ENCODE data around the gene MBNL3. TPM values are rescaled to one million over a fixed set of nuclear protein-coding genes. Genes with fewer than 3 reads are reported as not detected.

Gene MBNL3
- total RNA-seq, 2 donors from 2014 or later = 12.0 to 282 TPM

DNA sequence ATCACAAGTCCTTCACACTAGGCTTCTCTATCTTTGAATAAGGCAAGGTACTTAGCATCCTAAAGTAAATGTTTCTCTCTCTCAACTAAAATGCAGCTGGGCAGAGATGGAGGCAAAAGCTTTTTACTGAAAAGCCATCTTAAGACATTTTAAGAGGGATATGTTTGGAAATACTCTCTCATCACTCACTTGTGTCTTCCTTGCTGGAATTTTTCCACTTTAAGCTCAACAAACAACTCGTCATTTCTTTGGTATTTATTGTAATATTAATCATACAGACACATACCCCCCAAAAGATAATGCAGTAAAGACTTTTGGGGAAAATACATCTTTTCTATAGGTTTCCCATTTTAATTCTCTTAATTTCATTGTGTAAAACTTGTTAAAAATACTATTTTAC lies 16.4 kb downstream of the MBNL3 start:
- H3K27ac ChIP-seq = no peak overlapping the region
- H3K27me3 ChIP-seq (replicated peaks; ENCODE audit: insufficient read depth) = no peaks in the 10 kb centered on the region
- DNase-seq (ENCODE audit: low spot score) = no peak
- H3K36me3 ChIP-seq = no peaks in the 10 kb centered on the region
- intact Hi-C loops (cut with DNase I) = no loop called here
- TF ChIP-seq, protein P1, sequence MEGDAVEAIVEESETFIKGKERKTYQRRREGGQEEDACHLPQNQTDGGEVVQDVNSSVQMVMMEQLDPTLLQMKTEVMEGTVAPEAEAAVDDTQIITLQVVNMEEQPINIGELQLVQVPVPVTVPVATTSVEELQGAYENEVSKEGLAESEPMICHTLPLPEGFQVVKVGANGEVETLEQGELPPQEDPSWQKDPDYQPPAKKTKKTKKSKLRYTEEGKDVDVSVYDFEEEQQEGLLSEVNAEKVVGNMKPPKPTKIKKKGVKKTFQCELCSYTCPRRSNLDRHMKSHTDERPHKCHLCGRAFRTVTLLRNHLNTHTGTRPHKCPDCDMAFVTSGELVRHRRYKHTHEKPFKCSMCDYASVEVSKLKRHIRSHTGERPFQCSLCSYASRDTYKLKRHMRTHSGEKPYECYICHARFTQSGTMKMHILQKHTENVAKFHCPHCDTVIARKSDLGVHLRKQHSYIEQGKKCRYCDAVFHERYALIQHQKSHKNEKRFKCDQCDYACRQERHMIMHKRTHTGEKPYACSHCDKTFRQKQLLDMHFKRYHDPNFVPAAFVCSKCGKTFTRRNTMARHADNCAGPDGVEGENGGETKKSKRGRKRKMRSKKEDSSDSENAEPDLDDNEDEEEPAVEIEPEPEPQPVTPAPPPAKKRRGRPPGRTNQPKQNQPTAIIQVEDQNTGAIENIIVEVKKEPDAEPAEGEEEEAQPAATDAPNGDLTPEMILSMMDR (IDR thresholded peaks at IDR 0.05) = no peak
- TF ChIP-seq POLR2A (IDR thresholded peaks at IDR 0.05) = no peak
- TF ChIP-seq POLR2AphosphoS5 (IDR thresholded peaks at IDR 0.05) = no peak
- no peaks in the 10 kb centered on the region for H3K4me1 ChIP-seq (replicated peaks)
- H3K4me3 ChIP-seq = no peak overlapping the region
- H3K9me3 ChIP-seq = no peaks in the 10 kb centered on the region
- WGBS = 75% methylated on average over 1 of the region's 1 CpG

DNA sequence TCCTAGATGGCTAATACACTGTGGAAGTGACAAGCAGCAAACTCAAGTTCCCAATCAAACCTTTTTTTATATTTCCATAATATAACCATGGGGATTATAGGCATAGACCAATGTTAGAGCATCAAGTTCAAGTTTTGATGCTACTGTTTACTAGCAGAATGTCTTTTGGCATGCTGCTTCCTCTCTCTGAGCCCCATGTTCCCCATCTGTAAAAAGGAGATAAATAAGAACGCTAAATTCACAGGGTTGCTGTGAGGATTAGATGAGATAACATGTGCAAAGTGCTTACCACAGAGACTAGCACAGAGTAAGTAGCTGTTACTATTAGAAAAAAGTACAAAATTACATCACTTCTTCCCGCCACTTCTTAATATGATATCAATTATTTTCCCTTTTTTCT lies 18.0 kb downstream of the MBNL3 start:
- DNase-seq (ENCODE audit: low spot score) = no peak
- no peak for TF ChIP-seq POLR2AphosphoS5 (IDR thresholded peaks at IDR 0.05)
- TF ChIP-seq, protein P1 (IDR thresholded peaks at IDR 0.05) = no peak
- TF ChIP-seq POLR2A (IDR thresholded peaks at IDR 0.05) = no peak

DNA sequence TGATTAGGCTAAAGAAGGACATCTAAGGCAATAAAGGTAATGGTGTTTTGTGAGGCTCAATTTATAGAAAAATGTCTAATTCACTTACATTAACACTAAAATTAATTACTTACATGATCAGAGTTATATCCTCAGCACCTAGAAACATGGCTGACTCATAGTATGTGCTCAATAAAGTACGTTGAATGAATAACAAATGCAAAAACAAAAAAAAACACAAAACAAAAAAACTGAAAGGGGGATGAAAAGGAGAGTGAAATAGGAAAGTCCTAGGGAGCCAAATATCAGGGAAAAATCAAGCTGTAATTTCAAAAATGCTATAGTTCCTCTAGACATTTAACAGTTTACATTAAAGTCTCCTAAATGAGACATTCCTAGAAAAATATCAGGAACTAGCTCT lies 18.7 kb downstream of the MBNL3 start:
- Histone ChIP-seq H3K27me3 (replicated peaks; ENCODE audit: insufficient read depth) (no peaks in the 10 kb centered on the region), H3K9me3 (no peaks in the 10 kb centered on the region), H3K27ac (no peak overlapping the region), H3K36me3 (no peaks in the 10 kb centered on the region), H3K4me1 (replicated peaks) (no peaks in the 10 kb centered on the region), H3K4me3 (no peak overlapping the region)
- 89% methylated on average over 1 of the region's 1 CpG for WGBS
- DNase-seq (ENCODE audit: low spot score) = no peak
- intact Hi-C loops (cut with DNase I) = no loop called here
- TF ChIP-seq POLR2A (IDR thresholded peaks at IDR 0.05) = no peak
- TF ChIP-seq, protein P1 (IDR thresholded peaks at IDR 0.05) = no peak
- TF ChIP-seq POLR2AphosphoS5 (IDR thresholded peaks at IDR 0.05) = no peak

More for the DNA sequence above, 18.0 kb downstream of the MBNL3 start:
- Histone ChIP-seq H3K27ac (no peak overlapping the region), H3K36me3 (no peaks in the 10 kb centered on the region), H3K27me3 (replicated peaks; ENCODE audit: insufficient read depth) (no peaks in the 10 kb centered on the region), H3K4me1 (replicated peaks) (no peaks in the 10 kb centered on the region), H3K4me3 (no peak overlapping the region), H3K9me3 (no peaks in the 10 kb centered on the region)
- intact Hi-C loops (cut with DNase I) = no loop called here
- WGBS = 68% methylated on average over 2 of the region's 2 CpGs

DNA sequence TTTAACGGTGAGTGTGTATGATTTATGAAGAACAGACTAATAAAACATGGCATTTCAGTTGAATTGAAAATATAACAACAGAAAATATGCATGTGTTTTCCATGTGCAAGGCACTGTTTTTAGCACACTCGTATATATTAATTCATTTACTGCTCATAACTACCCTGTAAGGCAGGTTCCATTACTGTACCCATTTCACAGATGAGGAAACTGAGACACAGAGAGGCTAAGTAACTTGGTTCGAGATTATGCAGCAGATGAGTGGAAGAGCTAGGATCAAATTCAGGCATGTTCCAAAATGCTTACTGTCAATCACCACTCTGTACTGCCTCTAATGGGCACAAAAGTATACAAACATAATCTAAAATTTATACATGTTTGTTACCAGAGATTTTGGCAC lies 20.4 kb downstream of the MBNL3 start:
- WGBS = 92% methylated on average over 3 of the region's 3 CpGs
- intact Hi-C loops (cut with DNase I) = no loop called here
- TF ChIP-seq POLR2AphosphoS5 (IDR thresholded peaks at IDR 0.05) = no peak
- TF ChIP-seq, protein P1 (IDR thresholded peaks at IDR 0.05) = no peak
- no peak for TF ChIP-seq POLR2A (IDR thresholded peaks at IDR 0.05)

DNA sequence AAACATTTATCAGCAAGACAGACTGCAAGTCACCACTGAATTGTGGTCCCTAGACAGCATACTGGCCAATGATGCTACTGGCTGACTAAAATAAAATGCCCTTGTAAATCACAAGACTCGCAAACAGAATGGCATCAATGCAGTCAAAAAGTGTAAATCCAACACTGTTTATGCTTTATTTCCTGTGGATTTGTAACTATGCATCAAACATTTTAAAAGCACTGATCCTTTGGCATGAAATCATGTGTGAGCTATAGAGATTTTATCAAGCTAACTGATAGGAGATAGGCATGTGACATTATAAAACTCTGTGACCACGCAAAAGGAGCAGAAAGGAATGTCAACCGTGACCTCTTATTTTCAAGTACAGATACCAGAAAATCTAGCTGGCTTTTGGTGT lies 20.8 kb downstream of the MBNL3 start:
- no peaks in the 10 kb centered on the region for H3K36me3 ChIP-seq
- WGBS = 79% methylated on average over 3 of the region's 3 CpGs
- H3K9me3 ChIP-seq = no peaks in the 10 kb centered on the region
- H3K27ac ChIP-seq = no peak overlapping the region
- H3K4me3 ChIP-seq = no peak overlapping the region
- TF ChIP-seq POLR2AphosphoS5 (IDR thresholded peaks at IDR 0.05) (no peak), POLR2A (IDR thresholded peaks at IDR 0.05) (no peak)
- TF ChIP-seq, protein P1 (IDR thresholded peaks at IDR 0.05) = no peak
- no peaks in the 10 kb centered on the region for H3K4me1 ChIP-seq (replicated peaks)
- H3K27me3 ChIP-seq (replicated peaks; ENCODE audit: insufficient read depth) = no peaks in the 10 kb centered on the region
- no peak for DNase-seq (ENCODE audit: low spot score)
- intact Hi-C loops (cut with DNase I) = no loop called here

More for the DNA sequence above, 20.4 kb downstream of the MBNL3 start:
- Histone ChIP-seq H3K9me3 (no peaks in the 10 kb centered on the region), H3K36me3 (no peaks in the 10 kb centered on the region), H3K4me3 (no peak overlapping the region), H3K4me1 (replicated peaks) (no peaks in the 10 kb centered on the region), H3K27me3 (replicated peaks; ENCODE audit: insufficient read depth) (no peaks in the 10 kb centered on the region), H3K27ac (no peak overlapping the region)
- no peak for DNase-seq (ENCODE audit: low spot score)
